HepG2 (cell line): Measurements from ENCODE around the gene ERP27.

ENCODE experiments used
- EHMT2 ChIP-seq: fragments of 200-600 bp; sonication (generic); IDR thresholded peaks from 2 replicates; pipeline ENCODE4 v1.7.0; 2017; ENCODE audit warnings: antibody characterized with exemption, low read depth, low read length, borderline replicate concordance
- NR3C1 ChIP-seq: sonication (generic); formaldehyde crosslinking; IDR thresholded peaks from 2 replicates; pipeline ENCODE4 v1.4.0; 2020; ENCODE audit warnings: missing genetic modification reagents
- ZNF274 ChIP-seq: sonication (generic); formaldehyde crosslinking; IDR thresholded peaks from 2 replicates; pipeline ENCODE4 v1.5.1; 2020; ENCODE audit warnings: mild to moderate bottlenecking, missing genetic modification reagents
- ZNF558 ChIP-seq: sonication (generic); formaldehyde crosslinking; IDR thresholded peaks from 2 replicates; pipeline ENCODE4 v1.9.0; 2022; ENCODE audit warnings: mild to moderate bottlenecking, missing genetic modification reagents, borderline replicate concordance

GRCh38 chr12:14868916-14869506 is 69.3 kb downstream of the ERP27 start:
- TF ChIP-seq NR3C1 (CRISPR knock-in tag), result no peak
- no peak for TF ChIP-seq ZNF274 (CRISPR knock-in tag)
- no peak for TF ChIP-seq ZNF558 (CRISPR knock-in tag)
- TF ChIP-seq EHMT2, result no peak
